Measurements from ENCODE around the gene PDE6B.

Gene PDE6B

DNA sequence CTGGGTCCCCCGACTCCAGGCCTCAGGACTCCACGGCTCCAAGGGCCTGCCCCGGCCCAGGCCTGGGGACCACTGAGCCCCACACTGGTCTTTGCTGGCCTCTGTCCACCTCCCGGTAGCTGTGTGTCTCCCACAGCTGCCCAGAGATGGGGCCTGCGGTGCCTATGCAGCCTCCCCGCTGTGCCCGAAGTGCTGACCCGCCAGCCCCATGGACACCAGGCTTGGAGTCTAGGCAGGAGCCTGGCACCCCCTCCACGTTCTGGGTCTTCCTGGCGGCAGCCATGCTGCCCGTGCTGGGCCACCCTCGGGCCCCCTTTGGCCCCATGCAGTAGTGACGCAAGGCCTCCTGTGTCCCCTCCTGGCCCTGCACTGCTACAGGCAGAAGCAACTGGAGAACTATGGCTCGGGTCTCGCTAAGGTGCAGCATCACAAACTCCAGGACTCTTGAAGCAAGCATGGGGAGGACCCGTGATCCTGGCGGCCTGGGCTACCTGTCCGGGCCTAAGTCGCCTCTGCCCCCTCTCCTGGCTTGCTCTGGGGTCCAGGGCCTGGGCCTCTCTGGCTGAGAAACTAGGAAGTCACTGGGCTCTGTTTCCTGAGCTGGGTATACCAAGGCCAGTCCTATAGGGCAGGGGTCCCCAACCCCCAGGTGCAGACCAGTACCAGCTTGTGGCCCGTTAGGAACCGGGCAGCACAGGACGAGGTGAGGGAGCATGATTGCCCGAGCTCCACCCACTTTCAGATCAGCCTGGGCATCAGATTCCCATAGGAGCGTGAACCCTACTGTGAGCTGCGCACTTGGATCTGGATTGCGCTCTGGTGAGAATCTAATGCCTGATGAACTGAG is 49.9 kb downstream of the PDE6B start:
- DNase-seq, result no peak

- no peak for DNase-seq
These were observed 50.9 kb downstream of the PDE6B start for GRCh38 chr4:675980-676870.

- DNase-seq, result no peak
These were observed 51.5 kb downstream of the PDE6B start for GRCh38 chr4:676871-677235.

GRCh38 chr4:677431-678293 is 52.3 kb downstream of the PDE6B start:
- DNase-seq, result no peak

DNA sequence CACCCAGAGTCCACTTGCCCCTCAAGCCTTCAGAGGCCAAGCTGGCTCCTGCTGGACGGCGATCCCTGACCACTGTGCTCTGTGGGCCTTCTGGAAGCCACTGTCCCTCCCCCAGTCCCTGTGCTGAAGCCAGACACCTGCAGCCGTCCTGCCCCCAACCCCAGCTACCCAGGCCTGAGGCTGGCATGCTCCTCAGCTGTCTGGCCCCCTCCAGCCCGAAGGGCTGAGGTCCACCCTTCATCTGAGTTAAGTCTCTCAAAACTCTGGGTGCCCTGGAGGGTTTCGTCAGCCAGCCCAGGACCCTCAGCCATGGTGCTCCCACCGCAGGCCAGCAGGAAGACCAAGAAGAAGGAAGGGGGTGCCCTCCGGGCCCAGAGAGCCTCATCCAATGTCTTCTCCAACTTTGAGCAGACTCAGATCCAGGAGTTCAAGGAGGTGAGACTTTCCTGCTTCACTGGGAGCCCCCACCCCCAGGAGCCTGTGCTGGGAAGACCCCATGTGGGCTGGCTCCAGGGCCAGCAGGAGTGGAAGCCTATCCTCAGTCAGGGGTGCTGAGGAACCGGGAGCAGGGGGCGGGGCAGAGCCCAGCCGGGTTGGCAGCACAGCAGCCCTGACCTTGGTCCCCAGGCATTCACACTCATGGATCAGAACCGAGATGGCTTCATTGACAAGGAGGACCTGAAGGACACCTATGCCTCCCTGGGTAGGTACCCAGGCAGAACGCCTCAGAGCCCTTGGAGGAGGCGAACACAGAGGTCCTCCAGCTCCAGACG is 53.1 kb downstream of the PDE6B start:
- DNase-seq, result no peak

- no peak for DNase-seq
These were observed 53.7 kb downstream of the PDE6B start for GRCh38 chr4:679104-679481.

DNA sequence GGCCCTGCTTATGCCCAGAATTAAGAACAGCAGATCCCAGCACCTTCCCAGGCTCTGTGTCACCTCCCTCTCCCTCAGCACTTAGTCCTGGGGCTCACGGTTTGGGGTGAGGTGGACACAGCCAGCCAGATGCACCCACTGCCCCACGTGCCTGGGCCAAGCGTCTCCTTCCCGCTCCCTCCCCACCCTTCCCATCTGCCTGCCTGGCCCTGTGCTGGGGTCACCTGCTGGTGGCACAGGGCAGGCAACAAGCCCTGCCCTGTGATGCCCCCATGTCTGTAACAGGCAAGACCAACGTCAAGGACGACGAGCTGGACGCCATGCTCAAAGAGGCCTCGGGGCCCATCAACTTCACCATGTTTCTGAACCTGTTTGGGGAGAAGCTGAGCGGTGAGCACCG is 54.3 kb downstream of the PDE6B start:
- no peak for DNase-seq

- DNase-seq, result no peak
These were observed 54.7 kb downstream of the PDE6B start for GRCh38 chr4:680091-680490.

- DNase-seq, result no peak
These were observed 55.2 kb downstream of the PDE6B start for GRCh38 chr4:680551-680927.

- peak; percentile 64 for DNase-seq
These were observed 55.7 kb downstream of the PDE6B start for GRCh38 chr4:680928-681645.

GRCh38 chr4:681736-682451 is 56.5 kb downstream of the PDE6B start:
- no peak for DNase-seq

- no peak for DNase-seq
These were observed 57.3 kb downstream of the PDE6B start for GRCh38 chr4:682490-683172.

DNA sequence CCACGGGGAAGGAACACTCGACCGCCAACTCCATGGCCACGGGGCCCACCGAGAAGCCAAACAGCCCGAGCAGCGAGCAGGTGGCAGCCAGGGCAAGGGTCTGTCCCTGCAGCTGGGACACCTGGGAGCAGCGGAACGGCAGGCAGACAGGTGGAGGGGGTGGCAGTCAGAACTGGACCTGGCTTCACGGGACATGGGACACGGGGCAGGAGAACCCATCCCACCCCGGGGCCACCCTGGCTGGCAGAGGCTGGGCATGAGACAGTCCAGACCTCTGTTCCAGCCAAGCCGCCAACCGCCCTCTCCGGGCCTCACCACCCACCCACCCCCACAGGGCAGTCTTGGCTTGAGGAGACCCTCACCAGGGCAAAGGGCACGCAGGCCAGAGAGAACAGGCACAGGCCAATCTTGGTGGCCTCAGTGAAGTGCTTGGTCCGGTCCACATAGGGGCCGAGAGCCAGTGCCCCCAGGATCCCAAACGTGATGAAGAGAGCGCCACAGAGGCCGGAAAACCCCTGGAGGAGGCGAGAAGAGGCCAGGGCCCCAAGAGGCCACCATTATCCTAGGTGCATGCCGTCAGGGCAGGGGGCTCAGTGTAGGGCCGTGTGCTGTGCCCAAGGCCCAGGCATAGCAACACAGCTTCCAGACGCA is 58.0 kb downstream of the PDE6B start:
- DNase-seq, result no peak

- DNase-seq, result no peak
These were observed 58.7 kb downstream of the PDE6B start for GRCh38 chr4:683982-684622.

DNA sequence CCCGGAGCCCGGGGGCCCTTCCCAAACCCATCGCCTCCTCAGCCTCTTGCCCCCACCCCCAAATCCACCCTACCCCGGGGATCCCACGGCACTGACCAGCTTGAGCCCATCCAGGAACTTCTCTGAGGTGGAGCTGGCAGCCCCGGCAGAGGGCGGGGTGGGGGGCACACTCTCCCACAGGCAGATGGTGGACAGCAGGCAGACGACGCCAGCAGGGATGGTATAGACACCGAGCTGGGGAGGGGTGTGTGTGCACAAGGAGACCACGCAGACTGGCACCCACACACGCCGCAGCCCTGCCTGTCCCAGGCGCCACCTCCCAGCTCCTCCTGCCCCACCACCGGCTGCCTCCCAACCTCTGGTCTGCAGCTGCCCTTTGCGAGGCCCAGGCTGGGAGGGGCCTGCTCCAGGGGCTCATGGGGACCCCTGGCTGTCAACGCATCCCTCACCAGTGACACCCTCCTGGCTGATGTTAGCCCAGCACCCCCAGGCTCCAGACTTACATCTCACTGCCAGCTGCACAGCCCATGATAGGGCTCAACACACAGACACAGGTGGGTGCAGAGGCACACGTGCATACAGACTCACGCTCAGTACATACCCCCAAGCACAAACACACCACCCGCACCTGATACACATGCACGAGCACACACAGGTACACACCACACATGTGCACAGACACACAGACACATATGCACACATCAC is 59.4 kb downstream of the PDE6B start:
- no peak for DNase-seq

- no peak for DNase-seq
These were observed 60.5 kb downstream of the PDE6B start for GRCh38 chr4:685679-686412.

DNA sequence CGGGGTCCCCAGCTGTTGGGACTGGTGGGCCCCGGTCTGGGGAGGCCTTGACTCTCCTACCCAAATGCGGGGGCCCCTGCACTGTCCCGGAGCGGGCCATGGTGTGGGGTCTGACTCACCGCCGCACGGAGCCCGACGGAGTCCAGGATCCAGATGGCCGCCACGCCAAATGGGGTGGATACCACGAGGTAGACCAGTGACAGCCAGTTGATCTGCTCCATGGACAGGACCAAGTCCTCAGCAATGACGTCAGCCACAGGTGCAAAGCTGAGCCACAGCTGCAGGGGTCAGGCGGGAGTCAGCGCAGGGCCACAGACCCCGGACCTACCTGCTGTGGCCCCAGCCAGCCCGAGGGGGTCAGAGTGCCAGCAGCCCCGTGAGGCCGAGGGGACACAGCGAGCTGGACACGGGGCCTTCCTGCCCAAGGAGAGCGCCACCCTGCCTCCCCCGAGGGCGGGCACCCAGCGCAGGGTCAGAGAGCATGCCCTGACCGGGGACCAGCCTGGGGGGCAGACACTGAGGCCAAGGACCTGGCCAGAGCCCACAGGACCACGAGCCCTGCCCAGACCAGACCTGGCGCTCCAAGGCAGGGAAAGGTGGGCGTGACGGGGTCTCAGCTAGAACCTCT is 61.2 kb downstream of the PDE6B start:
- no peak for DNase-seq

Measured in activated CD4-positive, CD25-positive, alpha-beta regulatory T cell treated with anti-CD3 and anti-CD28 coated beads, Interleukin-2, amount 50 U/mL, for 72 hours (primary cell).